MCF 10A (cell line): ENCODE data around the gene ADAMTS6. TPM values are rescaled to one million over a fixed set of nuclear protein-coding genes. Genes with fewer than 3 reads are reported as not detected.

Experiments
- BruUV-seq: library from RNA; stranded (reverse); fragments of 400-500 nt; replicated peaks from 2 replicates; lab custom pipeline; 2021; lab: Mats Ljungman, UMichigan
- CTCF ChIA-PET: fragments of 300-600 bp; sonication (Branson Sonifier 250); formaldehyde crosslinking; extraction: SDS; loops from one replicate; lab custom pipeline; 2021; ENCODE audit warnings: antibody characterized with exemption, inconsistent platforms; lab: Yijun Ruan, JAX
- POLR2A ChIA-PET: fragments of 300-600, 350-650 bp; sonication (Branson Sonifier 250); formaldehyde crosslinking; extraction: SDS; loops from one replicate; lab custom pipeline; 2020; ENCODE audit warnings: antibody characterized with exemption, inconsistent platforms; lab: Yijun Ruan, JAX
- DNase-seq: peaks from one replicate; pipeline ENCODE4 v3.0.0-alpha.2; 2018; ENCODE audit not compliant: unreplicated experiment
- H3K27ac Mint-ChIP-seq: one replicate; pipeline ENCODE4 v1.8.0; 2022; ENCODE audit warnings: mild to moderate bottlenecking, low read depth, mixed read lengths; ENCODE audit not compliant: unreplicated experiment
- H3K27me3 Mint-ChIP-seq: one replicate; pipeline ENCODE4 v1.8.0; 2022; ENCODE audit warnings: mixed read lengths; ENCODE audit not compliant: insufficient read depth, unreplicated experiment
- H3K36me3 Mint-ChIP-seq: one replicate; pipeline ENCODE4 v1.8.0; 2022; ENCODE audit warnings: mild to moderate bottlenecking, moderate library complexity, mixed read lengths; ENCODE audit not compliant: insufficient read depth, unreplicated experiment
- H3K4me1 Mint-ChIP-seq: one replicate; pipeline ENCODE4 v1.8.0; 2022; ENCODE audit warnings: mixed read lengths; ENCODE audit not compliant: insufficient read depth, unreplicated experiment
- H3K4me3 Mint-ChIP-seq: one replicate; pipeline ENCODE4 v1.8.0; 2022; ENCODE audit warnings: mild to moderate bottlenecking, moderate library complexity, mixed read lengths; ENCODE audit not compliant: unreplicated experiment
- H3K9me3 Mint-ChIP-seq: one replicate; pipeline ENCODE4 v1.8.0; 2022; ENCODE audit warnings: mixed read lengths; ENCODE audit not compliant: unreplicated experiment
- intact Hi-C: fragments of 100-400 bp; cut with micrococcal nuclease; formaldehyde crosslinking; loops from 2 replicates; pipeline ENCODE4 v1.14.1; 2022
- total RNA-seq: library from RNA; stranded (reverse); gene quantifications from 2 replicates; pipeline ENCODE4 v1.2.3, GENCODE V29; 2022
- TF ChIP-seq, protein P1 (sequence below): fragments of 200-600 bp; IDR thresholded peaks from one replicate; pipeline ENCODE4 v1.8.0; 2022; ENCODE audit warnings: antibody characterized with exemption, mild to moderate bottlenecking; ENCODE audit not compliant: unreplicated experiment

ADAMTS6 gene
- total RNA-seq, 1 experiment from 2014 or later = 17.8 TPM

DNA sequence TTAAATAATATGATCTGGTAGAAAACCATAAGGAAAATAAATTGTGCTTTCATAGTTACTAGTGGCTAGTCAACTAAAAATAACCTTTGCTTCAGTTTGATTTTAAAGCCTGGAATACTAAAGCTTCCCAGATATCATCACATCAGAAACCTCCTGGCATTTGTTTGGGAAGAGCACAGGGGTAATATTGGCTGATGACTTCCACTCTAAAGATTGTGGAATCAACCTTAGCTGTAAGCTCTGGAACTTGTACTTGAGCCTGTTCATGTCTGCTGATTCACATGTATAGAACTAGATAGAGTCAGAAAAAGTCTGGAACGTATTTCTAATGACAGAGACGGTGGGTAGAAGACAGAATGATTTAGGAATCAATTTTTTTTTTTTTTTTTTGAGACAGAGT is 367.9 kb downstream of the ADAMTS6 start:
- H3K36me3 Mint-ChIP-seq = no peaks in the 10 kb centered on the region
- H3K4me3 Mint-ChIP-seq = no peak overlapping the region
- TF ChIP-seq, protein P1, sequence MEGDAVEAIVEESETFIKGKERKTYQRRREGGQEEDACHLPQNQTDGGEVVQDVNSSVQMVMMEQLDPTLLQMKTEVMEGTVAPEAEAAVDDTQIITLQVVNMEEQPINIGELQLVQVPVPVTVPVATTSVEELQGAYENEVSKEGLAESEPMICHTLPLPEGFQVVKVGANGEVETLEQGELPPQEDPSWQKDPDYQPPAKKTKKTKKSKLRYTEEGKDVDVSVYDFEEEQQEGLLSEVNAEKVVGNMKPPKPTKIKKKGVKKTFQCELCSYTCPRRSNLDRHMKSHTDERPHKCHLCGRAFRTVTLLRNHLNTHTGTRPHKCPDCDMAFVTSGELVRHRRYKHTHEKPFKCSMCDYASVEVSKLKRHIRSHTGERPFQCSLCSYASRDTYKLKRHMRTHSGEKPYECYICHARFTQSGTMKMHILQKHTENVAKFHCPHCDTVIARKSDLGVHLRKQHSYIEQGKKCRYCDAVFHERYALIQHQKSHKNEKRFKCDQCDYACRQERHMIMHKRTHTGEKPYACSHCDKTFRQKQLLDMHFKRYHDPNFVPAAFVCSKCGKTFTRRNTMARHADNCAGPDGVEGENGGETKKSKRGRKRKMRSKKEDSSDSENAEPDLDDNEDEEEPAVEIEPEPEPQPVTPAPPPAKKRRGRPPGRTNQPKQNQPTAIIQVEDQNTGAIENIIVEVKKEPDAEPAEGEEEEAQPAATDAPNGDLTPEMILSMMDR = no peak
- POLR2A ChIA-PET = no interaction called here
- H3K9me3 Mint-ChIP-seq = peaks cover 16% of the 10 kb centered on the region
- peaks cover 4% of the 10 kb centered on the region for H3K4me1 Mint-ChIP-seq
- CTCF ChIA-PET = no interaction called here
- DNase-seq = no peak
- intact Hi-C loops = no loop called here
- BruUV-seq = no TSS peak
- H3K27ac Mint-ChIP-seq = no peak overlapping the region
- H3K27me3 Mint-ChIP-seq = no peaks in the 10 kb centered on the region

DNA sequence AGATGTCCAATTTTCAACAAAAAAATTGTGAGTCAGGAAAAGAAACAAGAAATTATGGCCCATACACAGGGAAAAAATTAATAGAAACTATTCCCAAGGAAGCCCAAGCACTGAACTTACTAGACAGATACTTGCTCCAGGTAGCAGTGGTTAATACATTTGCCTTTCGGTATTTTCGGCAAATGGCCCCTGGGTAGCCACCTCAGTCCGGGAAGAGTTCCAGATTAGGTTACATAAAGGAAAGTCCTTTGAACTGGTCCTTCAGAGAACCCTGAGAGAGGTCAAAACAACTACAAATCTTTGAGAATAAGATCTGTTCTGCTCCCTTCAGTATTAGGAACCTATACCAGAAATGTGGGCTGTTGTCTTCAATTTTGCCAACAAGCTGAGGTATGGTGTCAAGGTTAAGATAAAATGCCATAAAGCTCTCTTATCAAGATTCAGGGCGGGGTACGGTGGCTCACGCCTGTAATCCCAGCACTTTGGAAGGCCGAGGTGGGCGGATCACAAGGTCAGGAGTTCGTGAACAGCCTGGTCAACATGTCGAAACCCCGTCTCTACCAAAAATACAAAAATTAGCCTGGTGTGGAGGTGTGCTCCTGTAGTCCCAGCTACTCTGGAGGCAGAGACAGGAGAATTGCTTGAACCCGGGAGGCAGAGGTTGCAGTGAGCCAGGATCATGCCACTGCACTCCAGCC is 369.6 kb downstream of the ADAMTS6 start:
- H3K4me1 Mint-ChIP-seq = peaks cover 5% of the 10 kb centered on the region
- H3K4me3 Mint-ChIP-seq = no peak overlapping the region
- no peaks in the 10 kb centered on the region for H3K36me3 Mint-ChIP-seq
- no peak for DNase-seq
- peaks cover 8% of the 10 kb centered on the region for H3K9me3 Mint-ChIP-seq
- CTCF ChIA-PET = interaction anchor here (0.6 to 0.7 kb wide), 2 partner anchors 9 to 301 kb away, joined by 3 to 4 read pairs; no protein-coding TSS in a partner anchor
- BruUV-seq = no TSS peak
- no peak overlapping the region for H3K27ac Mint-ChIP-seq
- TF ChIP-seq, protein P1 = no peak
- POLR2A ChIA-PET = no interaction called here
- no peaks in the 10 kb centered on the region for H3K27me3 Mint-ChIP-seq
- intact Hi-C loops = no loop called here

GRCh38 chr5:65108786-65109743 is 372.7 kb downstream of the ADAMTS6 start:
- TF ChIP-seq, protein P1 = no peak
- BruUV-seq = TSS peak; percentile 39
- POLR2A ChIA-PET = no interaction called here

DNA sequence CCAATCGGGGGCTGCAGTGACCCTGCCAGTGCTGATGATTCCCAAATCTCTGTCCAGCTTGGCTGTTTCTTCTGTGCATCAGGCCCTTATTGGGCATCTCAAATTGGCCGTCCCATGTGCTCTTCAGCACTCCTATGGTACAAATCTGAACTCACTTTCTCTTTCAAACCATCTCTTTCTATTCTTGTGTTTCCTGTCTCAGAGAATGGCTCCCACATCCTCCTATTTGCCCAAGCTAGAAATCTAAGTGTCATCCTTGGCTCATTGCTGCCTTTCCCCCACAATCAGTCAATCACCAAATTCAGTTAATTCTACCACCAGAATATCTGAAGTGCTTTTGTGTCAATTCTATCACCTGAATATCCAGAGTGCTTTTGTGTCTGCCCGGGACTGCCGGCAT is 376.4 kb downstream of the ADAMTS6 start:
- BruUV-seq = no TSS peak
- Mint-ChIP-seq H3K27me3 (no peaks in the 10 kb centered on the region), H3K4me1 (peaks cover 12% of the 10 kb centered on the region), H3K27ac (no peak overlapping the region), H3K36me3 (no peaks in the 10 kb centered on the region), H3K9me3 (peaks cover 3% of the 10 kb centered on the region), H3K4me3 (no peak overlapping the region)
- intact Hi-C loops = loop anchor here (10.0 kb wide), 1 partner anchor 150 kb away; no protein-coding TSS in a partner anchor
- TF ChIP-seq, protein P1 = no peak
- ChIA-PET CTCF (interaction anchor here (0.7 kb wide), 1 partner anchor 11 kb away, joined by 3 read pairs; no protein-coding TSS in a partner anchor), POLR2A (no interaction called here)
- no peak for DNase-seq

More at GRCh38 chr5:65108786-65109743, 372.7 kb downstream of the ADAMTS6 start:
- intact Hi-C loops = loop anchor here (10.0 kb wide), 1 partner anchor 154 kb away; no protein-coding TSS in a partner anchor
- no peaks in the 10 kb centered on the region for H3K36me3 Mint-ChIP-seq
- DNase-seq = no peak
- H3K9me3 Mint-ChIP-seq = peaks cover 8% of the 10 kb centered on the region
- no peak overlapping the region for H3K4me3 Mint-ChIP-seq
- H3K27me3 Mint-ChIP-seq = no peaks in the 10 kb centered on the region
- no peak overlapping the region for H3K27ac Mint-ChIP-seq
- peaks cover 5% of the 10 kb centered on the region for H3K4me1 Mint-ChIP-seq
- CTCF ChIA-PET = no interaction called here
